ENCODE results near the gene FGFR4. TPM values are rescaled to one million over a fixed set of nuclear protein-coding genes. Genes with fewer than 3 reads are reported as not detected.

The FGFR4 gene
- total RNA-seq, 3 donors from 2014 or later (not counting 1 experiment from before 2014, with no cell fraction given): 0.72 to 1.5 (median 1.3) TPM

DNA sequence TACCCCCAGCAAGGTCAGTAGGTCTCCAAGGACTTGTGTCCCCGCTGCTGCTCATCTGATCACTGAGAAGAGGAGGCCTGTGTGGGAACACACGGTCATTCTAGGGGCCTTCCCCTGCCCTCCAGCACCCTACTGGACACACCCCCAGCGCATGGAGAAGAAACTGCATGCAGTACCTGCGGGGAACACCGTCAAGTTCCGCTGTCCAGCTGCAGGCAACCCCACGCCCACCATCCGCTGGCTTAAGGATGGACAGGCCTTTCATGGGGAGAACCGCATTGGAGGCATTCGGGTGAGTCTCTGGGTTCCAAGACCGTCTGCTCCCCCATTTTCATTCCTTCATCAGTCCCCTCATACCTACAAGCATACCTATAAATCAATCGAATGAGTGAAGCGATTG lies 4.1 kb downstream of the FGFR4 start:
- intact Hi-C loops (cut with micrococcal nuclease): no loop called here
- Mint-ChIP-seq H3K27ac (no peak overlapping the region), H3K4me3 (no peak overlapping the region)

DNA sequence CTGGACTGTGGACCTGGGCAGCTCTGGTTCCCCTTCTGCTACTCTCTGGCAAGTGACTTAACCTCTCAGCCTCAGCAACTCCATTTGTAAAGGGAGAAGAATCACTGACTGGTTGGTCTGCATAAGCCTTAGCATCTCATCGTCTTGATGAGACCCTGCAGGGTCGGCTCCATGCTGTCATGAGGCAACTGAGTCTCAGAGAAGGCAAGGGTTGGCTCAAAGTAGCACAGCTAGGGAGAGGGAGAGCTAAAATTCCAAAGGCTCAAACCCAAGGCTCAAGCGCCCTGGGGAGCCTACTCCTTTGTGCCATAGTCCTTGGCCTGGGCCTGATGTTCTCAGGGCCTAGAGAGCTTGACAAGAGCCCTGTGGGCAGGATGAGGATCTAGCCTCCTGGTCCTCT lies 4.5 kb downstream of the FGFR4 start:
- ATAC-seq: no peak
- no peak overlapping the region for H3K27ac Mint-ChIP-seq
- Histone ChIP-seq H3K4me1 (ENCODE audit: control insufficient read depth, insufficient read depth, low read length) (peaks cover 9% of the 10 kb centered on the region), H3K4me3 (ENCODE audit: low read length) (no peak overlapping the region), H3K27me3 (ENCODE audit: control insufficient read depth, insufficient read depth, low read length) (peaks cover 5% of the 10 kb centered on the region), H3K36me3 (ENCODE audit: control insufficient read depth, insufficient read depth, low read length) (no peaks in the 10 kb centered on the region), H3K9me3 (ENCODE audit: control insufficient read depth, insufficient read depth, low read length) (no peaks in the 10 kb centered on the region), H3K27ac (ENCODE audit: low read length) (no peak overlapping the region)
- H3K4me3 Mint-ChIP-seq: no peak overlapping the region
- peaks cover 8 to 11% of the 10 kb centered on the region in 2 donors for H3K4me1 Mint-ChIP-seq
- 84% methylated on average over 3 of the region's 3 CpGs for WGBS (ENCODE audit: insufficient coverage)
- intact Hi-C loops (cut with micrococcal nuclease): no loop called here
- no peaks in the 10 kb centered on the region for H3K36me3 Mint-ChIP-seq
- H3K27me3 Mint-ChIP-seq (ENCODE audit: low read depth in 2 of 2): peaks cover 7 to 8% of the 10 kb centered on the region in 2 donors
- TF ChIP-seq, protein P1, sequence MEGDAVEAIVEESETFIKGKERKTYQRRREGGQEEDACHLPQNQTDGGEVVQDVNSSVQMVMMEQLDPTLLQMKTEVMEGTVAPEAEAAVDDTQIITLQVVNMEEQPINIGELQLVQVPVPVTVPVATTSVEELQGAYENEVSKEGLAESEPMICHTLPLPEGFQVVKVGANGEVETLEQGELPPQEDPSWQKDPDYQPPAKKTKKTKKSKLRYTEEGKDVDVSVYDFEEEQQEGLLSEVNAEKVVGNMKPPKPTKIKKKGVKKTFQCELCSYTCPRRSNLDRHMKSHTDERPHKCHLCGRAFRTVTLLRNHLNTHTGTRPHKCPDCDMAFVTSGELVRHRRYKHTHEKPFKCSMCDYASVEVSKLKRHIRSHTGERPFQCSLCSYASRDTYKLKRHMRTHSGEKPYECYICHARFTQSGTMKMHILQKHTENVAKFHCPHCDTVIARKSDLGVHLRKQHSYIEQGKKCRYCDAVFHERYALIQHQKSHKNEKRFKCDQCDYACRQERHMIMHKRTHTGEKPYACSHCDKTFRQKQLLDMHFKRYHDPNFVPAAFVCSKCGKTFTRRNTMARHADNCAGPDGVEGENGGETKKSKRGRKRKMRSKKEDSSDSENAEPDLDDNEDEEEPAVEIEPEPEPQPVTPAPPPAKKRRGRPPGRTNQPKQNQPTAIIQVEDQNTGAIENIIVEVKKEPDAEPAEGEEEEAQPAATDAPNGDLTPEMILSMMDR (IDR thresholded peaks at IDR 0.05): no peak
- H3K9me3 Mint-ChIP-seq: no peaks in the 10 kb centered on the region
- DNase-seq: no peak

More for the DNA sequence above, 4.1 kb downstream of the FGFR4 start:
- WGBS (ENCODE audit: insufficient coverage): 89% methylated on average over 13 of the region's 13 CpGs
- Mint-ChIP-seq H3K4me1 (peaks cover 12 to 15% of the 10 kb centered on the region in 2 donors), H3K27me3 (ENCODE audit: low read depth in 2 of 2) (peaks cover 8 to 10% of the 10 kb centered on the region in 2 donors), H3K9me3 (no peaks in the 10 kb centered on the region), H3K36me3 (no peaks in the 10 kb centered on the region)
- DNase-seq: no peak
- no peaks in the 10 kb centered on the region for H3K36me3 ChIP-seq (ENCODE audit: control insufficient read depth, insufficient read depth, low read length)
- peaks cover 9% of the 10 kb centered on the region for H3K4me1 ChIP-seq (ENCODE audit: control insufficient read depth, insufficient read depth, low read length)
- H3K27me3 ChIP-seq (ENCODE audit: control insufficient read depth, insufficient read depth, low read length): peaks cover 5% of the 10 kb centered on the region
- no peak overlapping the region for H3K27ac ChIP-seq (ENCODE audit: low read length)
- H3K4me3 ChIP-seq (ENCODE audit: low read length): no peak overlapping the region
- no peak for ATAC-seq
- TF ChIP-seq, protein P1 (IDR thresholded peaks at IDR 0.05): no peak
- H3K9me3 ChIP-seq (ENCODE audit: control insufficient read depth, insufficient read depth, low read length): no peaks in the 10 kb centered on the region

DNA sequence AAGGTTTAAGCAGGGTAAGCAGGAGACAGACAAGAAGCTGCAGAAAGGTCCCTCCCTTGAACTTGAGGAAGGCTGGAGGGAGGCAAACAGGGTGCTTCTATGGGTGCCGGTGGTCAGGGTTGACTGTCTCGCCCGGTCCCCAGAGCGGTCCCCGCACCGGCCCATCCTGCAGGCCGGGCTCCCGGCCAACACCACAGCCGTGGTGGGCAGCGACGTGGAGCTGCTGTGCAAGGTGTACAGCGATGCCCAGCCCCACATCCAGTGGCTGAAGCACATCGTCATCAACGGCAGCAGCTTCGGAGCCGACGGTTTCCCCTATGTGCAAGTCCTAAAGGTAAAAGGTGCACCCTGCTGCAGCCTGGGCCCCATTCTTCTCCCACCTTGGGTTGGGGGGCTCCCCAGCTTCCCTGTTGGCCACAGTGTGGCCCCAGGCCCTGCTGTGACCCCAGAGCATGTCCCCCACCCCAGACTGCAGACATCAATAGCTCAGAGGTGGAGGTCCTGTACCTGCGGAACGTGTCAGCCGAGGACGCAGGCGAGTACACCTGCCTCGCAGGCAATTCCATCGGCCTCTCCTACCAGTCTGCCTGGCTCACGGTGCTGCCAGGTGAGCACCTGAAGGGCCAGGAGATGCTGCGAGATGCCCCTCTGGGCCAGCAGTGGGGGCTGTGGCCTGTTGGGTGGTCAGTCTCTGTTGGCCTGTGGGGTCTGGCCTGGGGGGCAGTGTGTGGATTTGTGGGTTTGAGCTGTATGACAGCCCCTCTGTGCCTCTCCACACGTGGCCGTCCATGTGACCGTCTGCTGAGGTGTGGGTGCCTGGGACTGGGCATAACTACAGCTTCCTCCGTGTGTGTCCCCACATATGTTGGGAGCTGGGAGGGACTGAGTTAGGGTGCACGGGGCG lies 5.7 kb downstream of the FGFR4 start:
- no peak overlapping the region for H3K4me3 ChIP-seq (ENCODE audit: low read length)
- H3K36me3 ChIP-seq (ENCODE audit: control insufficient read depth, insufficient read depth, low read length): no peaks in the 10 kb centered on the region
- H3K27me3 ChIP-seq (ENCODE audit: control insufficient read depth, insufficient read depth, low read length): peaks cover 4% of the 10 kb centered on the region
- no peak overlapping the region for H3K27ac Mint-ChIP-seq
- ATAC-seq: no peak
- H3K4me3 Mint-ChIP-seq: no peak overlapping the region
- H3K9me3 ChIP-seq (ENCODE audit: control insufficient read depth, insufficient read depth, low read length): no peaks in the 10 kb centered on the region
- no peaks in the 10 kb centered on the region for H3K36me3 Mint-ChIP-seq
- no peak overlapping the region for H3K27ac ChIP-seq (ENCODE audit: low read length)
- TF ChIP-seq, protein P1 (IDR thresholded peaks at IDR 0.05): no peak
- DNase-seq: no peak
- 89% methylated on average over 32 of the region's 32 CpGs for WGBS (ENCODE audit: insufficient coverage)
- H3K9me3 Mint-ChIP-seq: no peaks in the 10 kb centered on the region
- H3K4me1 Mint-ChIP-seq: peaks cover 4 to 5% of the 10 kb centered on the region in 2 donors
- H3K27me3 Mint-ChIP-seq (ENCODE audit: low read depth in 2 of 2): peaks cover 7 to 8% of the 10 kb centered on the region in 2 donors
- peaks cover 4% of the 10 kb centered on the region for H3K4me1 ChIP-seq (ENCODE audit: control insufficient read depth, insufficient read depth, low read length)
- intact Hi-C loops (cut with micrococcal nuclease): no loop called here

Data from natural killer cell (primary cell).